ENCODE data around the gene UBE2H.

GRCh38 chr7:129836983-129837382 is 115.8 kb downstream of the UBE2H start:
- TF ChIP-seq REST (IDR thresholded peaks at IDR 0.05; ENCODE audit: insufficient replicate concordance, low read depth) (no peak), POLR2AphosphoS5 (IDR thresholded peaks at IDR 0.05; ENCODE audit: low read depth) (no peak), CTCF (IDR thresholded peaks at IDR 0.05; ENCODE audit: insufficient read depth, low read length) (no peak)
